ENCODE measurements around the gene CHURC1.

DNA sequence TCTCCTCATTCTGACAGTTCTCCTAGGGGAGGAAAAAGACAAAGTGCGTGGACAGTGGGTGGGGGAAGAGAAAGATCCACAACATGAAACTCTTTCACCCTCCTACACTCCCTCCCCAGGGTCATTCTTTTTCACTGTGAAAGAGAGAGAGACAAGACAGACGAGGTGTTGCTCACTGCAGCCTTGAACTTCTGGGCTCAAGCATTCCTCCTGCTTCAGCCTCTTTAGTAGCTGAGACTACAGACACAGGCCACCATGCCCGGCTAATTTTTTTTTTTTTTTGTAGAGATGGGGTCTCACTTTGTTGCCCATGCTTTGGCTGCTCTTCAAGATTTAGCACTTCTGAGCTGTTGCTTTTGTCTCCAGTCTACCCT, 25.5 kb downstream of the CHURC1 start:
- TF ChIP-seq CTCF (conservative IDR thresholded peaks at IDR 0.05; ENCODE audit: low read depth, low read length) (no peak), SMC3 (IDR thresholded peaks at IDR 0.05; ENCODE audit: low read depth, low read length) (no peak), MAFK (IDR thresholded peaks at IDR 0.05; ENCODE audit: low read depth, low read length) (no peak), FOS (IDR thresholded peaks at IDR 0.05; ENCODE audit: low read depth, low read length) (no peak), POLR2A (IDR thresholded peaks at IDR 0.05; ENCODE audit: low read depth, low read length) (no peak), BHLHE40 (IDR thresholded peaks at IDR 0.05; ENCODE audit: low read depth, low read length) (no peak), RAD21 (IDR thresholded peaks at IDR 0.05; ENCODE audit: low read length) (no peak), RFX5 (IDR thresholded peaks at IDR 0.05; ENCODE audit: low read depth, low read length) (no peak), USF2 (IDR thresholded peaks at IDR 0.05; ENCODE audit: low read depth, low read length) (no peak), RCOR1 (IDR thresholded peaks at IDR 0.05; ENCODE audit: insufficient replicate concordance, low read length) (no peak)
